Activated B cell treated with CpG ODN at 0.5 μM for 24 hours (primary cell): ENCODE results near the gene AP2A2. TPM values are rescaled to one million over a fixed set of nuclear protein-coding genes. Genes with fewer than 3 reads are reported as not detected.

Experiments
- ATAC-seq: fragments of 200-7000 bp; cut with Tn5 transposase; one replicate; pipeline ENCODE4 v1.10.0; 2021; ENCODE audit warnings: low read depth, mild to moderate bottlenecking, moderate library complexity
- CTCF ChIA-PET: fragments of 350-600 bp; sonication (Branson Sonifier 250); formaldehyde crosslinking; loops from one replicate; lab custom pipeline; 2021; ENCODE audit warnings: antibody characterized with exemption; lab: Charles Lee
- POLR2A ChIA-PET: fragments of 350-600 bp; sonication (Branson Sonifier 250); formaldehyde crosslinking; loops from one replicate; lab custom pipeline; 2021; ENCODE audit warnings: antibody characterized with exemption; lab: Charles Lee
- DNase-seq: peaks from one replicate; pipeline ENCODE4 v3.0.0; 2022
- H3K27ac Mint-ChIP-seq: one replicate; pipeline ENCODE4 v1.8.0; 2020; ENCODE audit warnings: mixed read lengths
- H3K27me3 Mint-ChIP-seq: one replicate; pipeline ENCODE4 v1.8.0; 2021; ENCODE audit warnings: mixed read lengths
- H3K36me3 Mint-ChIP-seq: one replicate; pipeline ENCODE4 v1.8.0; 2021; ENCODE audit warnings: low read depth, mixed read lengths
- H3K4me1 Mint-ChIP-seq: one replicate; pipeline ENCODE4 v1.8.0; 2021; ENCODE audit warnings: mixed read lengths
- H3K4me3 Mint-ChIP-seq: one replicate; pipeline ENCODE4 v1.8.0; 2020; ENCODE audit warnings: mild to moderate bottlenecking, mixed read lengths
- H3K9me3 Mint-ChIP-seq: one replicate; pipeline ENCODE4 v1.8.0; 2020; ENCODE audit warnings: mixed read lengths
- intact Hi-C: fragments of 100-400 bp; cut with micrococcal nuclease; formaldehyde crosslinking; loops from one replicate; pipeline ENCODE4 v1.15.1; 2024
- total RNA-seq: library from RNA; stranded (reverse); gene quantifications from 2 replicates; pipeline ENCODE4 v1.2.3, GENCODE V29; 2022
- TF ChIP-seq, protein P1 (sequence below): fragments of 200-600 bp; IDR thresholded peaks from one replicate; pipeline ENCODE4 v1.8.0; 2022; ENCODE audit warnings: antibody characterized with exemption, mild to moderate bottlenecking

AP2A2 gene
- total RNA-seq, 1 donor from 2014 or later: 49.6 TPM

DNA sequence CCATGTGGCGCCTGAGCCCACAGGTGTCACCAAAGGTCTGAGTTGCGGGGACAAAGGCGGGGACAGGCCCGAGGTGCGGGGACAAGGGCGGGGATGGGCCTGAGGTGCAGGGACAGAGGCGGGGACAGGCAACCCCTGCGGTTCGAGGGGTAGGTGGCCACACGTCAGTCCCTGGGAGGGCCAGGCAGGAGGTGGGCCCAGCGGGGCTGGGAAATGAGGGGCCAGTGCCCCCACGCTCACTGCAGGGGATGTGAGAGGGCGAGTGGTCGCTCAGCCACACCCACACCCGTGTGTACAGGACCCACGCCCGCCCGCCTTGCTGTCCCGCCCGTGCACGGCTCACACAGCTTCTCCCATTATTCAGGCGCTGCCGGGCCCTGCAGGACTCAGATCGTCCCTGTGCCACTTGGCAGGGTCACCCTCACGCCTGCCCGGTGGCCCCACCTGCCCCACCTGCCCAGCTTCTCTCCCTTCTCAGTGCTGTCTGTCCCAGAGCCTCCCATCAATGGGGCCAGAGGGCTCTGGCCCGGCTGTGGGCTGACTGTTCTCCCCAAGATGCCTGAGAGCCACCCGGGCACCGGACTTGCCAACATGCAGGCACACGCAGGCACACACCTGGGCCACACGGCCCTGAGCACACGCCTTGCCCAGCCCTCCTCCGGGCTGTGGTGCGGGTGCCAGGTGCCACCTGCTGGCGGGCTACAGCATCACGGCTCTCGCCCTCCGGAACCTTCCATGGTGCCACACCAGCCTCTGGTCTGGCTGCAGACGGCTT lies 125.1 kb downstream of the AP2A2 start:
- H3K27ac Mint-ChIP-seq: no peak overlapping the region
- no peaks in the 10 kb centered on the region for H3K9me3 Mint-ChIP-seq
- no peak overlapping the region for H3K4me3 Mint-ChIP-seq
- CTCF ChIA-PET: interaction anchor here (2.4 kb wide), 1 partner anchor 203 kb away, joined by 11 read pairs; no protein-coding TSS in a partner anchor
- peak; percentile 100 for ATAC-seq
- H3K27me3 Mint-ChIP-seq: peaks cover 12% of the 10 kb centered on the region
- intact Hi-C loops: loop anchor here (1.0 to 2.0 kb wide), 2 partner anchors 125 to 140 kb away; partner anchors contain the start of genes AP2A2 and CHID1
- TF ChIP-seq, protein P1, sequence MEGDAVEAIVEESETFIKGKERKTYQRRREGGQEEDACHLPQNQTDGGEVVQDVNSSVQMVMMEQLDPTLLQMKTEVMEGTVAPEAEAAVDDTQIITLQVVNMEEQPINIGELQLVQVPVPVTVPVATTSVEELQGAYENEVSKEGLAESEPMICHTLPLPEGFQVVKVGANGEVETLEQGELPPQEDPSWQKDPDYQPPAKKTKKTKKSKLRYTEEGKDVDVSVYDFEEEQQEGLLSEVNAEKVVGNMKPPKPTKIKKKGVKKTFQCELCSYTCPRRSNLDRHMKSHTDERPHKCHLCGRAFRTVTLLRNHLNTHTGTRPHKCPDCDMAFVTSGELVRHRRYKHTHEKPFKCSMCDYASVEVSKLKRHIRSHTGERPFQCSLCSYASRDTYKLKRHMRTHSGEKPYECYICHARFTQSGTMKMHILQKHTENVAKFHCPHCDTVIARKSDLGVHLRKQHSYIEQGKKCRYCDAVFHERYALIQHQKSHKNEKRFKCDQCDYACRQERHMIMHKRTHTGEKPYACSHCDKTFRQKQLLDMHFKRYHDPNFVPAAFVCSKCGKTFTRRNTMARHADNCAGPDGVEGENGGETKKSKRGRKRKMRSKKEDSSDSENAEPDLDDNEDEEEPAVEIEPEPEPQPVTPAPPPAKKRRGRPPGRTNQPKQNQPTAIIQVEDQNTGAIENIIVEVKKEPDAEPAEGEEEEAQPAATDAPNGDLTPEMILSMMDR: no peak
- DNase-seq: peak; percentile 63
- no peaks in the 10 kb centered on the region for H3K36me3 Mint-ChIP-seq
- POLR2A ChIA-PET: no interaction called here
- no peaks in the 10 kb centered on the region for H3K4me1 Mint-ChIP-seq

DNA sequence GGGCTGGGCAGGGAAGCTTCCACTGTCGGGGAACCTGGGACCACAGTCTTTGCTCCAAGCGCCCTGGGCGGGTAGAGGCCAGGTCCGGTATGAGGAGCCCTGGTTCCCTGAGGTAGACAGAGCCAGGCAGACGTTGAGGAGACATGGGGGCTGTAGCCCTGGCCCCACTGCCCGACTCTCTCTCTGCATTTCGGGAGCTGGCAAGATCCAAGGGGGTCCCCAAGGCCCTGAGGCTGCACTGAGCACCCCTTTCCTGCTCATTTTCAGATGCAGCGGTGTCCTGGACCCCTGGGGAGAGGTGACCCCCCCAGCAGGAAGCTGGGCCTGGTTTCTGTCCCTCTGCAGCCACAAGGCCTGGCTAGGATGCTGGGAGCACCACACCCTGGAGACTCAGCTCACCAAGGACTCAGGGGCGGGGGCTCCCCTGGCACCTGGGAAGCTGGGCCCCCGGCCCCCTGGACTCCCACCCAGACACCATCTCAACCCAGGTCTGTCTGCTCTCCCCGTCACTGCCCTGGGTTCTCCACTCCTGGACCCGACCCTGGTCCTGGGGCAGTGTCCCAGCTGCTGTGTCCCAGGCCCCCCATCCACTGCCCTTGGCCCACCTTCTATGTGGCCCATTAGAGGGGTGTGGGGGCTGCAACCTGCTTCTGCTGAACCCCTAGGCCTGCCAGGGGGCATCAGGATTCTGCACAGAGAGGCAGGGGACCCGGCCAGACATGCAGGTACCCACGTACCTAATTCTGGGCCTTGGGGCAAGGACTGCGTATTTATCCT lies 125.9 kb downstream of the AP2A2 start:
- Mint-ChIP-seq H3K27me3 (peaks cover 12% of the 10 kb centered on the region), H3K9me3 (no peaks in the 10 kb centered on the region), H3K4me3 (no peak overlapping the region), H3K4me1 (no peaks in the 10 kb centered on the region), H3K36me3 (no peaks in the 10 kb centered on the region), H3K27ac (no peak overlapping the region)
- TF ChIP-seq, protein P1: no peak
- intact Hi-C loops: loop anchor here (1.0 to 2.0 kb wide), 2 partner anchors 126 to 141 kb away; partner anchors contain the start of genes AP2A2 and CHID1
- ATAC-seq: no peak
- ChIA-PET POLR2A (no interaction called here), CTCF (interaction anchor here (2.4 kb wide), 1 partner anchor 204 kb away, joined by 11 read pairs; no protein-coding TSS in a partner anchor)
- DNase-seq: no peak

DNA sequence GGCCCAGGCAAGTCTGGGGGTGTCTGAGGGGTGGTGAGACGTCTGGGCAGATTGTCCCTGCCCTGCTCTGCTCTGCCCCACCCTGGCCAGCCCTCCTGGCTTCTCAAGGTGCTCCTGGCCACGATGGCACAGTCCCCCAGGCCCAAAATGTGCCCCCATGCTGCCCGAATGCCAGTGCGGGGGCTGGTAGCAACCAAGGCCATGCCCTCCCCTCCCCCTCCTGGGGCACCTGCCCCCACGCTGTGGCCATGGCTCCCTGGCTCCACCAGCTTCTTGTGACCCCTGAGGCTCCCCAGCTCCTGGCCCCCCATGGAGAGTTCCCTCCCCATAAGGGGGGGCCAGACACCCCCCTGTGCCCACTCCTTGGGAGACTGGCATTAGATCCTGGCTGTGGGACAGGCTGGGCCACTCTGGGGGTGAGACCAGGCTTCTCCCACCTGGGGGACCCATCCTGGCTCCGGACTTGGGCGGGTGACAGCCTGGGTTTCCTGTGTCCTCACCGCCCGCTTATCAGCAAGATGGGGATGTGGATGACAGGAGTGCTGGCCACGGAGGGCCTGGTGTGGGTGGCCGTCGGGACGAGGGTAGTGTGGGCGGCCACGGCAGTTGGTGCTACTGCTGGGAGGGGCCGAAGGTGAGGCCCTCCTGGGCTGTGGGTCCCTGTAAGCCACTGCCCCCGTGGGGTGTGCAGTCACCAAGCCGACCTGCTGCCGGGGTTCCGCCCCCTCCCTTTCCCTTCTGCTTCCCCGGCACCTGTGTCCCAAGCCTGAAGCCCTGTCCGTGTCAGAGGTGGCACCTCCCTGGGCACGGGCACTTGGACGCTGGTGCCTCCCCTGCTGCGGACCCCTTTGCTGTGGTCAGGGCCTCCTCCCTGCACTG lies 126.7 kb downstream of the AP2A2 start:
- no peaks in the 10 kb centered on the region for H3K9me3 Mint-ChIP-seq
- TF ChIP-seq, protein P1: no peak
- H3K4me1 Mint-ChIP-seq: no peaks in the 10 kb centered on the region
- DNase-seq (no peak), ATAC-seq (no peak)
- peaks cover 9% of the 10 kb centered on the region for H3K27me3 Mint-ChIP-seq
- no peak overlapping the region for H3K27ac Mint-ChIP-seq
- ChIA-PET CTCF (interaction anchor here (0.9 to 2.4 kb wide), 2 partner anchors 204 to 205 kb away, joined by 4 to 11 read pairs; no protein-coding TSS in a partner anchor), POLR2A (no interaction called here)
- H3K36me3 Mint-ChIP-seq: no peaks in the 10 kb centered on the region
- H3K4me3 Mint-ChIP-seq: no peak overlapping the region
- intact Hi-C loops: no loop called here

DNA sequence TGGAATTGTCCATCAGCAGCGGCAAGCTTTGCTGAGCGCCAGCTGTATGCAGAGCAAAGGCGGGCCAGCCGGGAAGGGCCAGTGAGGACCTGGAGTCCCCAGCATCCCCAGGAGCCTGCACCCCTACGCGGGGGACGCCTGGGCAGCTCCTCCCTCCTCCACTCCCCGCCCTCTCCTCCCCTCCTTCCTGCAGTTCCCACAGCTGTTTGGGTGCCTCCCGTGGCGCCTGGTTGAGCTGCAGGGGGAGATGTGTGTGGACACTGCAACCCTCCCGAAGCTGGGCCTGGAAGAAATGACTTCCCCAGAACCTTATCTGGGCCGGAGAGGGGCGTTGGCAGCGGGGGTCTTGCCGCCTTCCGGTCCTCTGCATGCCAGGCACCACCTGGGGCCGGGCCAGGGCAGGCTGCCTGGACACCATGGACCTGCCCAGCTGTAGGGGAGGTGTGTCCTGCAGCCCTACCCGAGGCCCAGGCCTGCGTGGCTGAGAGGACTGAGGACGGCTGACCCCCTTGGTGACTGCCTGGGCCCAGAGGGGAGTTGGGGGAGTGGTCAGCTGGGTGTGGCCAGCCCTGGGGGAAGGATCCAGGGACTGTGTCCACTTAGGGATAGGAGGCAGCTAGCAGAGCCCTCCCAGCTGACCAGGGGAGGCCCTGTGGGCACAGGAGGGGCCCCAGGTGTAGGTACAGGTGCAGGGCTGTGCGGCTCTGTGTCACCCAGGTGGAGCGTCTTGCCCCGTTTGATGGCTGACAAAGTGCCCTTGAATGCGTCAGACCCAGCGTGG lies 127.6 kb downstream of the AP2A2 start:
- CTCF ChIA-PET: interaction anchor here (0.9 kb wide), 1 partner anchor 204 kb away, joined by 4 read pairs; no protein-coding TSS in a partner anchor
- H3K27me3 Mint-ChIP-seq: peaks cover 7% of the 10 kb centered on the region
- H3K4me3 Mint-ChIP-seq: no peak overlapping the region
- no peak overlapping the region for H3K27ac Mint-ChIP-seq
- TF ChIP-seq, protein P1: no peak
- intact Hi-C loops: no loop called here
- no peaks in the 10 kb centered on the region for H3K9me3 Mint-ChIP-seq
- no peaks in the 10 kb centered on the region for H3K36me3 Mint-ChIP-seq
- ATAC-seq (no peak), DNase-seq (no peak)
- POLR2A ChIA-PET: no interaction called here
- H3K4me1 Mint-ChIP-seq: no peaks in the 10 kb centered on the region
